Neural cell (in vitro differentiated cells): ENCODE data around the gene CRTAP. TPM values are rescaled to one million over a fixed set of nuclear protein-coding genes. Genes with fewer than 3 reads are reported as not detected.

ENCODE experiments used
- H2AFZ ChIP-seq: fragments of 200-600, 300-800 bp; sonication (generic), shearing (Covaris generic); 2 replicates; pipeline ENCODE4 v1.6.0; 2014; ENCODE audit warnings: low read depth, mild to moderate bottlenecking, antibody characterized with exemption, low read length, moderate library complexity
- H3F3A ChIP-seq: fragments of 200-600 bp; shearing (Covaris generic); 2 replicates; pipeline ENCODE4 v1.6.1; 2016; ENCODE audit warnings: mild to moderate bottlenecking, moderate library complexity, mixed read lengths, antibody characterized with exemption, low read length; ENCODE audit not compliant: insufficient read depth, poor library complexity, severe bottlenecking
- H3K27ac ChIP-seq: fragments of 200-600, 300-800 bp; sonication (generic), shearing (Covaris generic); 2 replicates; pipeline ENCODE4 v1.5.1; 2014; ENCODE audit warnings: mild to moderate bottlenecking, low read length, moderate library complexity
- H3K27me3 ChIP-seq: fragments of 300-800, 200-600 bp; sonication (generic), shearing (Covaris generic); 2 replicates; pipeline ENCODE4 v1.6.0; 2014; ENCODE audit warnings: mild to moderate bottlenecking, low read depth, low read length, moderate library complexity; ENCODE audit not compliant: insufficient read depth
- H3K36me3 ChIP-seq: fragments of 300-800, 200-600 bp; sonication (generic), shearing (Covaris generic); 2 replicates; pipeline ENCODE4 v1.5.1; 2014; ENCODE audit warnings: mild to moderate bottlenecking, antibody characterized with exemption, low read length, moderate library complexity; ENCODE audit not compliant: insufficient read depth
- H3K4me2 ChIP-seq: fragments of 300-800, 200-600 bp; sonication (generic), shearing (Covaris generic); 2 replicates; pipeline ENCODE4 v1.6.0; 2014; ENCODE audit warnings: mild to moderate bottlenecking, low read length
- H3K4me3 ChIP-seq: fragments of 300-800, 200-600 bp; sonication (generic), shearing (Covaris generic); 2 replicates; pipeline ENCODE4 v1.5.1; 2014; ENCODE audit warnings: mild to moderate bottlenecking, low read length, moderate library complexity
- H3K79me2 ChIP-seq: fragments of 200-600 bp; shearing (Covaris generic); replicated peaks from 2 replicates; pipeline ENCODE4 v1.6.0; 2014; ENCODE audit warnings: mild to moderate bottlenecking, low read length, moderate library complexity; ENCODE audit not compliant: insufficient read depth
- H3K9ac ChIP-seq: fragments of 300-800, 200-600 bp; sonication (generic), shearing (Covaris generic); 2 replicates; pipeline ENCODE4 v1.6.1; 2016; ENCODE audit warnings: mild to moderate bottlenecking, low read length, mixed read lengths
- H3K9me2 ChIP-seq: fragments of 200-600 bp; shearing (Covaris generic); 2 replicates; pipeline ENCODE4 v1.6.1; 2016; ENCODE audit warnings: mild to moderate bottlenecking, low read length, mixed read lengths; ENCODE audit not compliant: insufficient read depth
- H3K9me3 ChIP-seq: fragments of 200-600, 300-800 bp; sonication (generic), shearing (Covaris generic); 2 replicates; pipeline ENCODE4 v1.6.1; 2016; ENCODE audit warnings: mild to moderate bottlenecking, mixed run types, low read length, moderate library complexity, mixed read lengths
- H4K20me1 ChIP-seq: fragments of 200-600 bp; shearing (Covaris generic); 2 replicates; pipeline ENCODE4 v1.6.1; 2016; ENCODE audit warnings: mild to moderate bottlenecking, mixed run types; ENCODE audit not compliant: insufficient read depth
- CTCF ChIP-seq: fragments of 450-650 bp; IDR thresholded peaks from 2 replicates; pipeline ENCODE4 v1.5.1; 2014; ENCODE audit warnings: antibody characterized with exemption, mild to moderate bottlenecking, moderate library complexity; ENCODE audit not compliant: poor library complexity, severe bottlenecking
- EP300 ChIP-seq: fragments of 450-650 bp; conservative IDR thresholded peaks from 2 replicates; pipeline ENCODE4 v1.6.1; 2014; ENCODE audit warnings: antibody characterized with exemption, mild to moderate bottlenecking, moderate library complexity; ENCODE audit not compliant: poor library complexity, severe bottlenecking
- EZH2 ChIP-seq: fragments of 200-600, 300-800 bp; shearing (Covaris generic), sonication (generic); IDR thresholded peaks from 2 replicates; pipeline ENCODE4 v1.6.1; 2014; ENCODE audit warnings: antibody characterized with exemption, low read length, borderline replicate concordance, mild to moderate bottlenecking; ENCODE audit not compliant: insufficient read depth, poor library complexity, severe bottlenecking
- POLR2AphosphoS5 ChIP-seq: IDR thresholded peaks from 2 replicates; pipeline ENCODE4 v1.6.1; 2012
- RAD21 ChIP-seq: fragments of 450-650 bp; conservative IDR thresholded peaks from 2 replicates; pipeline ENCODE4 v1.6.1; 2014; ENCODE audit warnings: antibody characterized with exemption, mild to moderate bottlenecking, moderate library complexity
- REST ChIP-seq: IDR thresholded peaks from 2 replicates; pipeline ENCODE4 v1.6.1; 2012; ENCODE audit warnings: borderline replicate concordance
- SMC3 ChIP-seq: fragments of 450-650 bp; conservative IDR thresholded peaks from 2 replicates; pipeline ENCODE4 v1.6.1; 2014; ENCODE audit warnings: antibody characterized with exemption, mild to moderate bottlenecking, moderate library complexity; ENCODE audit not compliant: poor library complexity
- polyA plus RNA-seq: library from polyadenylated mRNA; depleted of rRNA; stranded (reverse); fragments of >200 nt; gene quantifications from 2 replicates; pipeline ENCODE4 v1.2.3, GENCODE V29; 2014

CRTAP gene
- polyA plus RNA-seq, 1 donor from 2014 or later, result 7.1 TPM

GRCh38 chr3:33130144-33130543 is 16.3 kb downstream of the CRTAP start:
- H3K9ac ChIP-seq, result no peak overlapping the region
- no peaks in the 10 kb centered on the region for H3K9me2 ChIP-seq
- no peak overlapping the region for H2AFZ ChIP-seq
- H3K4me3 ChIP-seq, result no peak overlapping the region
- H3K79me2 ChIP-seq, result no peaks in the 10 kb centered on the region
- no peaks in the 10 kb centered on the region for H3K9me3 ChIP-seq
- H4K20me1 ChIP-seq, result no peaks in the 10 kb centered on the region
- TF ChIP-seq EP300 (no peak), REST (no peak), POLR2AphosphoS5 (no peak), CTCF (no peak), RAD21 (no peak)
- H3F3A ChIP-seq, result no peaks in the 10 kb centered on the region
- H3K27me3 ChIP-seq, result no peaks in the 10 kb centered on the region
- no peak overlapping the region for H3K27ac ChIP-seq
- H3K4me2 ChIP-seq, result no peak overlapping the region
- H3K36me3 ChIP-seq, result no peaks in the 10 kb centered on the region

GRCh38 chr3:33131331-33132018 is 17.7 kb downstream of the CRTAP start:
- no peak overlapping the region for H2AFZ ChIP-seq

More at GRCh38 chr3:33131331-33132018, 17.7 kb downstream of the CRTAP start:
- no peaks in the 10 kb centered on the region for H4K20me1 ChIP-seq
- no peak overlapping the region for H3K4me2 ChIP-seq
- H3K79me2 ChIP-seq, result no peaks in the 10 kb centered on the region
- no peaks in the 10 kb centered on the region for H3K9me3 ChIP-seq
- no peaks in the 10 kb centered on the region for H3K27me3 ChIP-seq
- no peak overlapping the region for H3K4me3 ChIP-seq
- no peaks in the 10 kb centered on the region for H3K9me2 ChIP-seq
- H3F3A ChIP-seq, result no peaks in the 10 kb centered on the region
- no peaks in the 10 kb centered on the region for H3K36me3 ChIP-seq
- no peak overlapping the region for H3K9ac ChIP-seq
- no peak overlapping the region for H3K27ac ChIP-seq
- TF ChIP-seq RAD21, result peak; percentile 88
- TF ChIP-seq CTCF, result peak; percentile 92
- peak; percentile 91 for TF ChIP-seq SMC3
- no peak for TF ChIP-seq EZH2
